Caco-2 (cell line): ENCODE results near the gene PPP4R1. TPM values are rescaled to one million over a fixed set of nuclear protein-coding genes. Genes with fewer than 3 reads are reported as not detected.

Experiments
- BruUV-seq: library from RNA; stranded (reverse); fragments of 400-500 nt; replicated peaks from 2 replicates; lab custom pipeline; 2021; lab: Mats Ljungman, UMichigan
- CTCF ChIA-PET: fragments of 300-600 bp; sonication (Branson Sonifier 250); formaldehyde crosslinking; loops from one replicate; lab custom pipeline; 2022; ENCODE audit warnings: antibody characterized with exemption; lab: Charles Lee
- POLR2A ChIA-PET: fragments of 300-600 bp; sonication (Branson Sonifier 250); formaldehyde crosslinking; loops from one replicate; lab custom pipeline; 2022; ENCODE audit warnings: antibody characterized with exemption; lab: Charles Lee
- DNase-seq, 2 experiments: peaks; one replicate each; pipeline versions ENCODE4 v3.0.0 to v3.0.0-alpha.2; 2020 to 2022
- H3K27me3 ChIP-seq: replicated peaks from 2 replicates; pipeline ENCODE4 v1.6.0; 2011; ENCODE audit warnings: low read length; ENCODE audit not compliant: control insufficient read depth, insufficient read depth
- H3K36me3 ChIP-seq: 2 replicates; pipeline ENCODE4 v1.5.1; 2011; ENCODE audit warnings: low read length; ENCODE audit not compliant: control insufficient read depth, insufficient read depth
- H3K4me1 ChIP-seq: fragments of 250-450 bp; sonication (Bioruptor Pico); 2 replicates; pipeline ENCODE4 v1.5.1; 2020; ENCODE audit warnings: mild to moderate bottlenecking
- H3K4me3 ChIP-seq: 2 replicates; pipeline ENCODE4 v1.5.1; 2011; ENCODE audit warnings: low read depth, mild to moderate bottlenecking, control low read depth, low read length
- H3K9me3 ChIP-seq: fragments of 250-450 bp; sonication (Bioruptor Pico); 2 replicates; pipeline ENCODE4 v1.5.1; 2020; ENCODE audit warnings: mild to moderate bottlenecking, moderate library complexity
- H3K27ac Mint-ChIP-seq: one replicate; pipeline ENCODE4 v1.8.0; 2022; ENCODE audit warnings: mixed read lengths; ENCODE audit not compliant: unreplicated experiment
- H3K27me3 Mint-ChIP-seq: one replicate; pipeline ENCODE4 v1.8.0; 2022; ENCODE audit warnings: mixed read lengths; ENCODE audit not compliant: insufficient read depth, unreplicated experiment
- H3K36me3 Mint-ChIP-seq: one replicate; pipeline ENCODE4 v1.8.0; 2022; ENCODE audit warnings: mild to moderate bottlenecking, mixed read lengths; ENCODE audit not compliant: insufficient read depth, unreplicated experiment
- H3K4me1 Mint-ChIP-seq: one replicate; pipeline ENCODE4 v1.8.0; 2022; ENCODE audit warnings: low read depth, mixed read lengths; ENCODE audit not compliant: unreplicated experiment
- H3K4me3 Mint-ChIP-seq: one replicate; pipeline ENCODE4 v1.8.0; 2022; ENCODE audit warnings: mild to moderate bottlenecking, moderate library complexity, mixed read lengths; ENCODE audit not compliant: unreplicated experiment
- H3K9me3 Mint-ChIP-seq: one replicate; pipeline ENCODE4 v1.8.0; 2022; ENCODE audit warnings: mixed read lengths; ENCODE audit not compliant: unreplicated experiment
- CTCF ChIP-seq, 2 experiments: fragments of 200-600 bp in 1 of 2; IDR thresholded peaks; 1 replicate in 1 of 2; 2 replicates in 1 of 2; pipeline versions ENCODE4 v1.5.1 to v1.8.0; 2011 to 2022; ENCODE audit warnings: antibody characterized with exemption in 1 of 2, control low read depth in 1 of 2, inconsistent platforms in 1 of 2, low read depth in 1 of 2, low read length in 1 of 2, mild to moderate bottlenecking in 1 of 2, moderate library complexity in 1 of 2; ENCODE audit not compliant: insufficient read depth in 1 of 2, severe bottlenecking in 1 of 2, unreplicated experiment in 1 of 2
- intact Hi-C: fragments of 100-400 bp; cut with micrococcal nuclease; formaldehyde crosslinking; loops from one replicate; pipeline ENCODE4 v1.10.0; 2022; ENCODE audit not compliant: unreplicated experiment
- total RNA-seq: library from RNA; stranded (reverse); gene quantifications from 2 replicates; pipeline ENCODE4 v1.2.3, GENCODE V29; 2022

Gene PPP4R1
- total RNA-seq, 1 experiment from 2014 or later, result 96.6 TPM

GRCh38 chr18:9638886-9639285, 24.5 kb upstream of the PPP4R1 start:
- ChIA-PET POLR2A (no interaction called here), CTCF (no interaction called here)
- peaks cover 24% of the 10 kb centered on the region for H3K9me3 Mint-ChIP-seq
- H3K27ac Mint-ChIP-seq, result no peak overlapping the region
- Histone ChIP-seq H3K4me3 (no peak overlapping the region), H3K4me1 (peaks cover 16% of the 10 kb centered on the region), H3K36me3 (no peaks in the 10 kb centered on the region), H3K27me3 (no peaks in the 10 kb centered on the region), H3K9me3 (no peaks in the 10 kb centered on the region)
- no peak for DNase-seq
- no peak overlapping the region for H3K4me3 Mint-ChIP-seq
- intact Hi-C loops, result no loop called here
- H3K27me3 Mint-ChIP-seq, result no peaks in the 10 kb centered on the region
- H3K36me3 Mint-ChIP-seq, result no peaks in the 10 kb centered on the region
- H3K4me1 Mint-ChIP-seq, result no peaks in the 10 kb centered on the region
- BruUV-seq, result no TSS peak
- TF ChIP-seq CTCF (IDR thresholded peaks at IDR 0.05; ENCODE audit: insufficient read depth in 1 of 2, low read depth in 1 of 2, low read length in 1 of 2, severe bottlenecking in 1 of 2, unreplicated experiment in 1 of 2), result no peak

- Mint-ChIP-seq H3K36me3 (no peaks in the 10 kb centered on the region), H3K27ac (no peak overlapping the region), H3K27me3 (no peaks in the 10 kb centered on the region), H3K4me3 (no peak overlapping the region), H3K4me1 (no peaks in the 10 kb centered on the region), H3K9me3 (peaks cover 24% of the 10 kb centered on the region)
- BruUV-seq, result no TSS peak
- Histone ChIP-seq H3K27me3 (no peaks in the 10 kb centered on the region), H3K9me3 (no peaks in the 10 kb centered on the region), H3K4me3 (no peak overlapping the region), H3K36me3 (no peaks in the 10 kb centered on the region), H3K4me1 (peaks cover 3% of the 10 kb centered on the region; the same call in 1 of the 2 replicates)
- DNase-seq, result no peak
- TF ChIP-seq CTCF (IDR thresholded peaks at IDR 0.05; ENCODE audit: insufficient read depth in 1 of 2, low read depth in 1 of 2, low read length in 1 of 2, severe bottlenecking in 1 of 2, unreplicated experiment in 1 of 2), result no peak
- intact Hi-C loops, result no loop called here
- ChIA-PET CTCF (no interaction called here), POLR2A (no interaction called here)
These were observed 22.8 kb upstream of the PPP4R1 start for GRCh38 chr18:9637036-9637767.

- H3K27me3 ChIP-seq, result no peaks in the 10 kb centered on the region
- DNase-seq, result no peak
- no TSS peak for BruUV-seq
- H3K4me3 ChIP-seq, result no peak overlapping the region
- Mint-ChIP-seq H3K4me1 (peaks cover 12% of the 10 kb centered on the region), H3K27me3 (no peaks in the 10 kb centered on the region), H3K4me3 (no peak overlapping the region), H3K9me3 (peaks cover 14% of the 10 kb centered on the region), H3K27ac (no peak overlapping the region), H3K36me3 (no peaks in the 10 kb centered on the region)
- ChIA-PET CTCF (no interaction called here), POLR2A (no interaction called here)
- H3K9me3 ChIP-seq, result no peaks in the 10 kb centered on the region
- H3K4me1 ChIP-seq, result peaks cover 16% of the 10 kb centered on the region
- TF ChIP-seq CTCF (IDR thresholded peaks at IDR 0.05; ENCODE audit: insufficient read depth in 1 of 2, low read depth in 1 of 2, low read length in 1 of 2, severe bottlenecking in 1 of 2, unreplicated experiment in 1 of 2), result no peak
- intact Hi-C loops, result no loop called here
- no peaks in the 10 kb centered on the region for H3K36me3 ChIP-seq
These were observed 20.5 kb upstream of the PPP4R1 start for GRCh38 chr18:9634856-9635255.
